Tibial artery (tissue), 4 donors: Measurements from ENCODE around the gene PDE2A.

Experiments used
- DNase-seq, 2 donors: peaks; one replicate each; pipeline ENCODE4 v3.0.0-alpha.2; 2019
- H3K27ac ChIP-seq, 2 donors: fragments of 200-600 bp; sonication (generic) in 1 of 2; 1 replicate in 1 of 2; 2 replicates in 1 of 2; pipeline ENCODE4 v1.5.1; 2018 to 2019; ENCODE audit warnings: mild to moderate bottlenecking in 1 of 2
- H3K27me3 ChIP-seq, 2 donors: fragments of 200-600 bp; sonication (generic) in 1 of 2; one replicate each; pipeline versions ENCODE4 v1.5.1 to v1.6.0; 2016 to 2019
- H3K36me3 ChIP-seq, 3 donors: fragments of 200-600 bp; sonication (generic) in 2 of 3; one replicate each; pipeline ENCODE4 v1.5.1; 2016 to 2019; ENCODE audit warnings: mild to moderate bottlenecking in 2 of 3
- H3K4me1 ChIP-seq, 4 donors: fragments of 200-600 bp; sonication (generic) in 2 of 4; 1 replicate in 3 of 4; 2 replicates in 1 of 4; pipeline ENCODE4 v1.5.1; 2016 to 2019
- H3K4me3 ChIP-seq, 2 donors: fragments of 200-600 bp; sonication (generic) in 1 of 2; 1 replicate in 1 of 2; 2 replicates in 1 of 2; pipeline ENCODE4 v1.5.1; 2018 to 2019; ENCODE audit warnings: mild to moderate bottlenecking in 2 of 2
- H3K9me3 ChIP-seq, 3 donors: fragments of 200-600 bp; sonication (generic) in 1 of 3; one replicate each; pipeline ENCODE4 v1.5.1; 2016 to 2019
- intact Hi-C: fragments of 100-400 bp; cut with DNase I; formaldehyde crosslinking; loops from one replicate; pipeline ENCODE4 v1.15.0; 2023; ENCODE audit warnings: low total_unique reads
- TF ChIP-seq, protein P1 (sequence below), 2 experiments: fragments of 200-600 bp in 1 of 2; fragments of 450-650 bp in 1 of 2; IDR thresholded peaks; one replicate each; pipeline ENCODE4 v1.5.1; 2017 to 2019; ENCODE audit warnings: antibody characterized with exemption in 2 of 2, mild to moderate bottlenecking in 1 of 2, moderate library complexity in 1 of 2

Gene PDE2A

DNA sequence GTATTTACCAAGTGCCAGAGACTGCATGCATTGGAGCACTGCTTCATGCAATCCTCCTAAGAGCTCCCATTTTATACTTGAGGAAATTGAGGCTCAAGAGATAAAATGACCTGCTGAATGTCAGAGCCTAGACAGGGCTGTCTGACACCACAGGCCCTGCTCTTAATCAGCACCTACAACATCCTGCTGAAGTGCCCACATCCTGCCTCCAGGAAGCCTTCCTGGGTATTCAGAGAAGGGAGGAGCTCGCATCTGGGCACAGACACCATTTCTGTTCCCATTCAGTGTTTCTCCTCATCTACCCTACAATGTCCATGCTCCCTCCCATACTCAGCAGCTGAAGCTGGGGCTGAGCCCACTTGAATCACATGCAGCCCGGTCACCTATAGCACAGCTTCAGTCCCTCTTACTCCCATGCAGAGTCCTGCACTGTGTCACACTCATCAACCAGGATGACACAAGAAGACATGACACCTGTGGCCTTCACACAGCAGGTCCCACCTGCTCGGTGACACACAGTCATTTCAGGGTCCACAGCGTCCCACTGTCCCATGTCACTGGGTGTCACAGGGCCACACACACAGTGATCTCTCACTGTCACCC lies 53.1 kb downstream of the PDE2A start:
- intact Hi-C loops = no loop called here
- TF ChIP-seq, protein P1, sequence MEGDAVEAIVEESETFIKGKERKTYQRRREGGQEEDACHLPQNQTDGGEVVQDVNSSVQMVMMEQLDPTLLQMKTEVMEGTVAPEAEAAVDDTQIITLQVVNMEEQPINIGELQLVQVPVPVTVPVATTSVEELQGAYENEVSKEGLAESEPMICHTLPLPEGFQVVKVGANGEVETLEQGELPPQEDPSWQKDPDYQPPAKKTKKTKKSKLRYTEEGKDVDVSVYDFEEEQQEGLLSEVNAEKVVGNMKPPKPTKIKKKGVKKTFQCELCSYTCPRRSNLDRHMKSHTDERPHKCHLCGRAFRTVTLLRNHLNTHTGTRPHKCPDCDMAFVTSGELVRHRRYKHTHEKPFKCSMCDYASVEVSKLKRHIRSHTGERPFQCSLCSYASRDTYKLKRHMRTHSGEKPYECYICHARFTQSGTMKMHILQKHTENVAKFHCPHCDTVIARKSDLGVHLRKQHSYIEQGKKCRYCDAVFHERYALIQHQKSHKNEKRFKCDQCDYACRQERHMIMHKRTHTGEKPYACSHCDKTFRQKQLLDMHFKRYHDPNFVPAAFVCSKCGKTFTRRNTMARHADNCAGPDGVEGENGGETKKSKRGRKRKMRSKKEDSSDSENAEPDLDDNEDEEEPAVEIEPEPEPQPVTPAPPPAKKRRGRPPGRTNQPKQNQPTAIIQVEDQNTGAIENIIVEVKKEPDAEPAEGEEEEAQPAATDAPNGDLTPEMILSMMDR (IDR thresholded peaks at IDR 0.05) = no peak
- Histone ChIP-seq H3K36me3 (no peaks in the 10 kb centered on the region), H3K9me3 (no peaks in the 10 kb centered on the region), H3K4me1 (peaks cover 0 to 26% (median 20%) of the 10 kb centered on the region in 4 donors), H3K27me3 (peaks cover 0 to 6% of the 10 kb centered on the region in 2 donors), H3K27ac (no peak overlapping the region), H3K4me3 (no peak overlapping the region)
- no peak for DNase-seq

DNA sequence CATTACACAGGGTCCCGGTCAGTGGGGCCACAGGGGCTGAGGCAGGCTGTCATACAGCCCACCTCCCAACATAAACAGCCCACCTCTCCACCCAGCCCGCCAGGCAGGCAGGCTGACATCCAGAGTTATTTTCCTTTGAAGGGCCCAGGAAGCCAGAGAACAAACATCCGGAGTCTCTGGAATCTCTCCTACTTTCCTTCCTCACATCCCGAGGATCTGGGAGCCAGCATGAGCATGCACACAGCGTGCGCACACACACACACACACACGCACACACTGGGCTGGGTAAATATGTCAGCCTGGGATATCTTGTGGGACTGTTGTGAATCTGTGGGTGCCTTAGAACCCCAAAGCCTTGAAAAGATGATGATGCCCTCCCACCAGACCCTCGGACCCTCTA lies 55.4 kb downstream of the PDE2A start:
- Histone ChIP-seq H3K36me3 (no peaks in the 10 kb centered on the region), H3K27me3 (peaks cover 0 to 10% of the 10 kb centered on the region in 2 donors), H3K27ac (no peak overlapping the region), H3K9me3 (no peaks in the 10 kb centered on the region), H3K4me1 (peaks cover 0 to 12% (median 7%) of the 10 kb centered on the region in 4 donors), H3K4me3 (no peak overlapping the region)
- TF ChIP-seq, protein P1 (IDR thresholded peaks at IDR 0.05) = no peak
- intact Hi-C loops = no loop called here
- DNase-seq = no peak

DNA sequence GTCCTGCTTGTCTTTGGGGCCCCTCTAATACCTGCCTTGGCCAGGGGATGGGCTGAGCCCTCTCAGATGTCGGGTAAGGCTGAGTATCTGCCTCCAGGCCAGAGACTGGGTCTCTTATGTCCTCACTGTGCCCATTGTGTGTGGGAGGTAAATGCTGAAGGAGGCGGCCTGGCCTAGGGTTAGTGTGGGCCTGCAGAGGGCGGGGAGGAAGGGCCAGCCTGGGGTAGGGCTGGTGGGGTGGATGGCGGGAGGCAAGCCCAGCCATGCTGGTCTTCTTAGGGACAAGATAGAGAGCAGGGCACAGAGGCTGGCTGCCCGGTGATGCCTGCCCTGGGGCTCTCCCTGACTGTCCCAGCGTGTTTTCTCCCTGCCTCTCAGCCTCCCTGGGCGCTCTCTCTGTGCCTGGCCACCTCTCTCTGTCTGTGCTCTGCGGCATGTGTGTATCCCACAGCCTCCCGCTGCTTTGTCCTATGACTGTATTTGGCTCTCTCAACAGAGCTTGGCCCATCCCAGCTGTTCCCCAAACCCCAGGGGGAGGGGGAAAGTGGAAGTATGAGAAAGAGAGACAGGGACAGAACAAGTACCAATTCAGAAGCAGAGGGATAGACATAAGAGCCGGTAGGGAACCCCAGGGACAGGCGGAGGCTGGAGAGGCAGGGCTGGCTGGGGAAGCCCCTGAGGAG lies 57.0 kb downstream of the PDE2A start:
- H3K36me3 ChIP-seq = no peaks in the 10 kb centered on the region
- peak overlapping the region in 1 of 2 donors; percentile 15 for H3K27ac ChIP-seq
- intact Hi-C loops = no loop called here
- H3K4me3 ChIP-seq = no peak overlapping the region
- peaks cover 0 to 12% (median 7%) of the 10 kb centered on the region in 4 donors for H3K4me1 ChIP-seq
- TF ChIP-seq, protein P1 (IDR thresholded peaks at IDR 0.05) = no peak
- H3K27me3 ChIP-seq = peaks cover 0 to 12% of the 10 kb centered on the region in 2 donors
- no peaks in the 10 kb centered on the region for H3K9me3 ChIP-seq
- no peak for DNase-seq

DNA sequence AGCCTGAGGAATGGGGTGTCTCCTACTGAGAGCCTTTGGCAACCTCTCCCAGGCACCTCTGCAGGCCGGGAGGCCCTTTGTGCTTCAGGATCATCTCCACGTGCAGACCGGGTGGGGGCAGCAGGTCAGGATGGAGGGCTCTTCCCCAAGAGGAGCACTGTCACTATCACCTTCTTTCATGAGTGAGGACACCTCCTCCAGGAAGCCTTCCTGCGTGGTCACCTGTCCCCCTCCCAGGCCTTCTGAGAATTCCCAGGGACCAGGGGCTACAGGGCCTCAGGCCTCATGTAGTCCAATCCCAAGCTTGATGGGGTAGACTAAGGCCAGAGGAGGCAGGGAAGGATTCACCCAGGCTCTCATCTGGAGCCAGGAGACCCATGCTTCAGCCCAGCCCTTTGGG lies 57.6 kb downstream of the PDE2A start:
- no peak overlapping the region for H3K4me3 ChIP-seq
- H3K9me3 ChIP-seq = no peaks in the 10 kb centered on the region
- H3K27ac ChIP-seq = no peak overlapping the region
- intact Hi-C loops = no loop called here
- H3K36me3 ChIP-seq = no peaks in the 10 kb centered on the region
- peaks cover 0 to 12% (median 7%) of the 10 kb centered on the region in 4 donors for H3K4me1 ChIP-seq
- H3K27me3 ChIP-seq = peaks cover 0 to 12% of the 10 kb centered on the region in 2 donors
- DNase-seq = no peak
- TF ChIP-seq, protein P1 (IDR thresholded peaks at IDR 0.05) = no peak

DNA sequence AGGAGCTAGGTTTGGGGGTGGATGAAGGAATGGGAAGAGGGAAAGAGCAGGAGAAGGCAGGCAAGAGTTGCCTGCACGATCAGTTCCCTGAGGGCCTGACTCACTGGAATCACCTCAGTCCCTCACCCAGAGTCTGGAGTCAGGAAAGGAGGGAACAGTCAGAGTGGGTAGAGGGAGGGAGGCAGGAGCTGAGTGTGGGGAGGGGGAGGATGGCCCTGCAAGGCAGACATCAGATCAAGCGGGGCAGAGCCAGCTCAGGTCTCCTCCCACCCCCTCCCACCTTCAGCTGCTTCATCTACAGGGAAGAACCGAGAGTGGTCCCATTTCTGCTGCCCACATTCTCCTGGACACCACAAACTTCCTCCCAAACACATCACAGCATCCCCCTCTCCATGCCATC lies 58.9 kb downstream of the PDE2A start:
- no peaks in the 10 kb centered on the region for H3K9me3 ChIP-seq
- H3K4me1 ChIP-seq = peaks cover 0 to 12% (median 7%) of the 10 kb centered on the region in 4 donors
- TF ChIP-seq, protein P1 (IDR thresholded peaks at IDR 0.05) = no peak
- H3K27ac ChIP-seq = no peak overlapping the region
- DNase-seq = no peak
- H3K4me3 ChIP-seq = no peak overlapping the region
- H3K36me3 ChIP-seq = no peaks in the 10 kb centered on the region
- intact Hi-C loops = no loop called here
- peaks cover 0 to 12% of the 10 kb centered on the region in 2 donors for H3K27me3 ChIP-seq
